ENCODE data around the gene B4GALNT2.
"Not testable (repeated sequence)": the region's sequence is repeated elsewhere in the genome, so short reads cannot be mapped to it uniquely, and the experiment has no call there.

B4GALNT2 gene

GRCh38 chr17:49122566-49122965, 10.0 kb upstream of the B4GALNT2 start:
- no peak for DNase-seq

- no peak for DNase-seq
These were observed 9.5 kb upstream of the B4GALNT2 start for GRCh38 chr17:49123061-49123460.

DNA sequence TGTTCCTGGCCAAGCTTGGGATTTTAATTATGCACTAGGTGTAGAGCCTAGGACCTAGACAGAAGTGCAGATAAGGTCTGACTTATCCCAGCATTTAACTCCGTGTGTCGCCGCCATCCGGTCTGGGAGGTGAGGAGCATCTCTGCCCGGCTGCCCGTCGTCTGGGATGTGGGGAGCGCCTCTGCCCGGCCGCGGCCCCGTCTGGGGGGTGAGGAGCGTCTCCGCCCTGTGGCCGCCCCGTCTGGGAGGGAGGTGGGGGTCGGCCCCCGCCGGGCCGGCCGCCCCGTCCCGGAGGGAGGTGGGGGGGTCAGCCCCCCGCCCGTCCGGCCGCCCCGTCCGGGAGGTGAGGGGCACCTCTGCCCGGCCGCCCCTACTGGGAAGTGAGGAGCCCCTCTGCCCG, 7.1 kb upstream of the B4GALNT2 start:
- no peak for DNase-seq

DNA sequence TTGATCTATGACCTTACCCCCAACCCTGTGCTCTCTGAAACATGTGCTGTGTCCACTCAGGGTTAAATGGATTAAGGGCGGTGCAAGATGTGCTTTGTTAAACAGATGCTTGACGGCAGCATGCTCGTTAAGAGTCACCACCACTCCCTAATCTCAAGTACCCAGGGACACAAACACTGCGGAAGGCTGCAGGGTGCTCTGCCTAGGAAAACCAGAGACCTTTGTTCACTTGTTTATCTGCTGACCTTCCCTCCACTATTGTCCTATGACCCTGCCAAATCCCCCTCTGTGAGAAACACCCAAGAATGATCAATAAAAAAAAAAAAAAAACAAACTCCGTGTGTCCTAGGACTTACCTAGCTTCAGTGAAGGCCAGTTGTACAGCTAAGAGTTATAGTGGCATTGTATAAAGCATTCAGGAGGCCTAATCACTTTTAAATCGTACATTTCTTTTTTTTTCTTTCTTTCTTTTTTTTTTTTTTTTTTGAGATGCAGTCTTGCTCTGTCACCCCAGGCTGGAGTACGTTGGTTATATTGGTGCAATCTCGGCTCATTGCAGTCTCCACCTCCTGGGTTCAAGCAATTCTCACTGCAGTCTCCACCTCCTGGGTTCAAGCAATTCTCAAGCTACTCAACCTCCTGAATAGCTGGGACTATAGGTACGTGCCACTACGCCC, 6.2 kb upstream of the B4GALNT2 start:
- not testable (repeated sequence) for DNase-seq

DNA sequence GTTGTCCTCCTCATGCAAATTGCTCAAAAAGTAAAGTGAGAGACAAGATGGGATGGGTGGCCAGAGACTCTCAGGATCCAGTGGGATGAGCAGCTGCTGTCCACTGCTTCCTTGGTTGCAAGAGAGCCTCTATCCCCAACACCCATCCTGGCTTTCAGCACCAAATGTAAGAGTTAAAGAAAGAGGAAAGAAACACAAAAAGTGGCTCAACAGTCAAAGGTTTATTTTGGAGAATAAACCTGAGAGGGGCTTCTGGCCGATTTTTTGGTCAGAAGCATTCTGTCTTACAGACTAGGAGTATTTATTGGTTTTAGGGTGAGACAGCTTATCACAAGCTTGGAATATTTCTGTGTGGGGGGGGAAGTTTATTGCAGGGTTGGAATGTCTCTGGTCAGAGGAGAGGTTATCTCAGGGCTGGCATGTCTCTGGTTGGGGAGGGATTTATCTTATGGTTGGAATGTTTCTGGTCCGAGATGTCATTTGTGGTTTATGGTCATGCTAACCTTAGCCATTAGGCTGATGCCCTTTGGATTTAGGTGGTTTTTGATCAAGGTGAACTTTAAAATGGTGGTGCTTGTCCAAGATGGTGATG, 3.1 kb upstream of the B4GALNT2 start:
- DNase-seq, result not testable (repeated sequence)

GRCh38 chr17:49130891-49131290, 1.7 kb upstream of the B4GALNT2 start:
- no peak for DNase-seq

DNA sequence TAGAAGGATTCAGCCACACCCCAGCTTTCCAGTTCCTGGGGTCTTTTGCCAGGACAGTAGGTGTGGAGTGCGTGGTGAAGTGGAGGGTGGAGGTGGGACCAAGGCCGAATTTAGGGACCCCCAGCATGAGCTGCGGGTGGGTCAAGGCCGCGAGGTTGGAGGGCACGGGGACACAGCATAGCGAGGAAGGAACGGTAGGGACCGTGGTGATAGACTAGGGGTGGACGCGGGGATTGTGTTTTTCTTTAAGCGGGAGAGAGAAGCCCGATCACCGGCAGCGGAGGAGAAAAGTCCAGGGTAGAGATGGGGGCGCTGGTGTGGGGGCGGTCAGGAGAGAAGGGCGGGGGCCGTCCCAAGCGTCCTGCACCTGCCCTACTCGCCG, 261 bp upstream of the B4GALNT2 start:
- DNase-seq, result no peak

- no peak for DNase-seq
These were observed 3.8 kb downstream of the B4GALNT2 start for GRCh38 chr17:49136335-49136734.

- not testable (repeated sequence) for DNase-seq
These were observed 13.1 kb downstream of the B4GALNT2 start for GRCh38 chr17:49145654-49146053.

GRCh38 chr17:49146620-49147306, 14.2 kb downstream of the B4GALNT2 start:
- no peak for DNase-seq

DNA sequence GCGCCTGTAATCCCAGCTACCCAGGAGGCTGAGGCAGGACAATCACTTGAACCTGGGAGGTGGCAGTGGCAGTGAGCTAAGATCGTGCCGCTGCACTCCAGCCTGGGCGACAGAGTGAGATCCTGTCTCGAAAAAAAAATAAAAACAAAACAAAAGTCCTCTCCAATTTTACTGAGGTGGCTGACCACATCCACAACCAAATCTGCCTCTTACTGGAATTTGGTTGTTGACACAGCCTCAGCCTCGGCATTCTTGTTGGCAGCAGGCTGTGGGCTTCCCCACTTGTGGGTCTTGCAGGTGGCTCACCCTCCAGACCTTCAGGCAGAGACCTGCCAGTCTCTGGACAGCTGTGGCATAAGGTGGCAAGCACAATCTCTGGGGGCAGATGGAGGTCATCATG, 15.6 kb downstream of the B4GALNT2 start:
- DNase-seq, result no peak

DNA sequence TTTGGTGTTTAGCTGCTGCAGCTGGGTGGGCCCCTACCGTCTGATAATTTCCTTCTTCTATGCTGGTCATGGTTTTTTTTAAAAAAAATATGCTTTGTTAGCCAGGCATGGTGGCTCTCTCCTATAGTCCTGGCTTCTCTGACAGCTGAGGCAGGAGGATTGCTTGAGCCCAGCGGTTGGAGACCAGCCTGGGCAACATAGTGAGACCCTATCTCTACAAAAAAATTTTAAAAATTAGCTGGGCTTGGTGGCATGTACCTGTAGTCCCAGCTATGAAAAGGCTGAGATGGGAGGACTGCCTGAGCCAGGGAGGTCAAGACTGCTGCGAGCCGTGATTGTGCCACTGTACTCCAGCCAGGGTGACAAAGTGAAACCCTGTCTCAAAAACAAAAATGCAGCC, 19.4 kb downstream of the B4GALNT2 start:
- no peak for DNase-seq

GRCh38 chr17:49156256-49156655, 23.7 kb downstream of the B4GALNT2 start:
- DNase-seq, result no peak

- no peak for DNase-seq
These were observed 25.2 kb downstream of the B4GALNT2 start for GRCh38 chr17:49157784-49158183.

DNA sequence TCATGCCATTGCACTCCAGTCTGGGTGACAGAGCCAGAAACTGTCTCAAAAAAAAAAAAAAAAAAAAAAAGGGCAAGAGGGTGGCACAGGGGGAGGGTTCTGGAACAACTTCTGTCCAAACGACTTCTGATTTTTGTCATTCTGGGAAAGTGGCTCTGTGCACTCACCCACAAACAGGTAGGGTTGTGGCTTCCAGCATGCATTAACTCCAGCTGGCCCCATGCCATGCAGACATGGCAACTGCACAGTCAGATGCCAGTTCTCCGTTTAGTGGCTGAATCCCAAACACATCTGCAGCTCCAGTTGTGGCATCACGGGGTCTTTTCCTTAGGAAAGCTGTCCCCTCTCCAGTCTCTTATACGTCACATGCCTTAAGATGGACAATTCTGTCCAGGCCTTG, 30.3 kb downstream of the B4GALNT2 start:
- no peak for DNase-seq

- DNase-seq, result no peak
These were observed 32.6 kb downstream of the B4GALNT2 start for GRCh38 chr17:49165143-49165542.

- DNase-seq, result no peak
These were observed 36.1 kb downstream of the B4GALNT2 start for GRCh38 chr17:49168706-49169105.

GRCh38 chr17:49170216-49170615, 37.6 kb downstream of the B4GALNT2 start:
- no peak for DNase-seq

DNA sequence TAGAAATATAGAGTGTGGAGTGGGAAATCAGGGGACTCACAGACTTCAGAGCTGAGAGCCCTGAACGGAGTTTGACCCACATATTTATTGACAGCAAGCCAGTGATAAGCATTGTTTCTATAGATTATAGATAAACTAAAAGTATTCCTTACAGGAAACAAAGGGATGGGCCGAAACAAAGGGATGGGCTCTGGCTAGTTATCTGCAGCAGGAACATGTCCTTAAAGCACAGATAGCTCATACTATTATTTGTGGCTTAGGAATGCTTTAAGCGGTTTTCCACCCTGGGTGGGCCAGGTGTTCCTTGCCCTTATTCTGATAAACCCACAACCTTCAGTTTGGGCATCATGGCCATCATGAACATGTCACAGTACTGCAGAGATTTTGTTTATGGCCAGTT, 38.1 kb downstream of the B4GALNT2 start:
- DNase-seq, result not testable (repeated sequence)

DNA sequence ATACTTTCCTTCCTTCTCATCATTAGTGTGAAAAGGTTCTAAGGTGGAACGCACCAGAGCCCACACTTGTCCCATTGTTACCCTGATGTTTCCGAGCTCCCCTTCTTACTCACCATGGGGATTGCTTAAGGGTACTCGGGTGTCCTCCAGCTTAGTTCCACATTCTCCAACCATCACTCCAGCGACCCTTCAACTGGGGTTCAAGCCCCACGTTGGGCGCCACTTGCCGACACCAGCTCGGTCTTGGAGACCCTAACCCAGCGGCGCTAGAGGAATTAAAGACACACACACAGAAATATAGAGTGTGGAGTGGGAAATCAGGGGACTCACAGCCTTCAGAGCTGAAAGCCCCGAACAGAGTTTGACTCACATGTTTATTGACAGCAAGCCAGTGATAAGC, 43.4 kb downstream of the B4GALNT2 start:
- DNase-seq, result not testable (repeated sequence)

DNA sequence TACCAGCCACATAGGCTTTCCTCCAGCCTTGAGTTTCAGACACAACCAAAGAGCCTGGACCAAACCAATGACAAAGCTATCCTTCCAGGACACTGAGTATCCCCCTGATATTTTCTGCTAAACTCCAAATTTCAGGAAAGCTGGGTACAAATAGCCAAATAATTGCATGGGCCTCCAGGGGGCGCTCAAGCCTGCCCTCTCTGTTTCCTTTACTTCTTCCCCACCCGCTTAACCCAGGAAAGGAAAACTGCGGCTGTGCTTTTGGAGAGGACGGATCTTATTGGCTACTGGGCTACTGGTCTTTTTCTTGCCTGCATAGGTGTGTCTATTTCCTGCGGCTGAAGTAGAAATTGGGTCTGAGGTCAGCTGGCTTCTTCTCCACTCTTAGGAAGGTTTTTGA, 47.7 kb downstream of the B4GALNT2 start:
- DNase-seq, result peak; percentile 89

- no peak for DNase-seq
These were observed 48.5 kb downstream of the B4GALNT2 start for GRCh38 chr17:49180998-49181635.

DNA sequence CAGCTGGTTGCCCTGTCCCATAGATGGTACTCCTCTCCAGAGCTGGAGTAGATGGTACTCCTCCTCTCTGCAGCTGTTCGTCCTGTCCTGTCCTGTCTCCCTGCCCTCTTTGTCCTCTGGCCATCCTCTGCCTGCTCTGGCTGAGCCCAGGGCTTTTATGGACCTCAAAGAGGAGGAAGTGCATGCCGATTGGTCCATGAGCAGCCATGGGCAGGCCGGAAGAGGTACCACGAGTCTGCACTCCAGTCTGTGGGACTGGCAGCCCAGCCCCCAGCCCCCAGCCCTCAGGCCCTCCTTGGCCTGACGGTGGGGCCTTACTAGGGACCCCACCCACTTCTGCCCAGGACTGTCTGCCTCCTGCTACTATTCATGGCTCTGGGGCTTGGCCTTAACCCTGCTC, 50.8 kb downstream of the B4GALNT2 start:
- DNase-seq, result no peak

GRCh38 chr17:49183801-49184200, 51.2 kb downstream of the B4GALNT2 start:
- no peak for DNase-seq

Measured in activated CD8-positive, alpha-beta memory T cell treated with anti-CD3 and anti-CD28 coated beads for 24 hours (primary cell).